ENCODE measurements around the gene JAG2.

The JAG2 gene

GRCh38 chr14:105212541-105213300, 44.1 kb upstream of the JAG2 start:
- no peak overlapping the region for H3K4me3 ChIP-seq (ENCODE audit: control insufficient read depth, low read depth, low read length)
- DNase-seq (ENCODE audit: low read depth) = no peak
- TF ChIP-seq, protein P1, sequence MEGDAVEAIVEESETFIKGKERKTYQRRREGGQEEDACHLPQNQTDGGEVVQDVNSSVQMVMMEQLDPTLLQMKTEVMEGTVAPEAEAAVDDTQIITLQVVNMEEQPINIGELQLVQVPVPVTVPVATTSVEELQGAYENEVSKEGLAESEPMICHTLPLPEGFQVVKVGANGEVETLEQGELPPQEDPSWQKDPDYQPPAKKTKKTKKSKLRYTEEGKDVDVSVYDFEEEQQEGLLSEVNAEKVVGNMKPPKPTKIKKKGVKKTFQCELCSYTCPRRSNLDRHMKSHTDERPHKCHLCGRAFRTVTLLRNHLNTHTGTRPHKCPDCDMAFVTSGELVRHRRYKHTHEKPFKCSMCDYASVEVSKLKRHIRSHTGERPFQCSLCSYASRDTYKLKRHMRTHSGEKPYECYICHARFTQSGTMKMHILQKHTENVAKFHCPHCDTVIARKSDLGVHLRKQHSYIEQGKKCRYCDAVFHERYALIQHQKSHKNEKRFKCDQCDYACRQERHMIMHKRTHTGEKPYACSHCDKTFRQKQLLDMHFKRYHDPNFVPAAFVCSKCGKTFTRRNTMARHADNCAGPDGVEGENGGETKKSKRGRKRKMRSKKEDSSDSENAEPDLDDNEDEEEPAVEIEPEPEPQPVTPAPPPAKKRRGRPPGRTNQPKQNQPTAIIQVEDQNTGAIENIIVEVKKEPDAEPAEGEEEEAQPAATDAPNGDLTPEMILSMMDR (IDR thresholded peaks at IDR 0.05; ENCODE audit: control insufficient read depth, insufficient read depth, low read depth, low read length, missing control alignments) = no peak

- no peak for DNase-seq (ENCODE audit: low read depth)
- TF ChIP-seq, protein P1 (IDR thresholded peaks at IDR 0.05; ENCODE audit: control insufficient read depth, insufficient read depth, low read depth, low read length, missing control alignments) = no peak
- no peak overlapping the region for H3K4me3 ChIP-seq (ENCODE audit: control insufficient read depth, low read depth, low read length)
These were observed 43.1 kb upstream of the JAG2 start for GRCh38 chr14:105211758-105212089.

DNA sequence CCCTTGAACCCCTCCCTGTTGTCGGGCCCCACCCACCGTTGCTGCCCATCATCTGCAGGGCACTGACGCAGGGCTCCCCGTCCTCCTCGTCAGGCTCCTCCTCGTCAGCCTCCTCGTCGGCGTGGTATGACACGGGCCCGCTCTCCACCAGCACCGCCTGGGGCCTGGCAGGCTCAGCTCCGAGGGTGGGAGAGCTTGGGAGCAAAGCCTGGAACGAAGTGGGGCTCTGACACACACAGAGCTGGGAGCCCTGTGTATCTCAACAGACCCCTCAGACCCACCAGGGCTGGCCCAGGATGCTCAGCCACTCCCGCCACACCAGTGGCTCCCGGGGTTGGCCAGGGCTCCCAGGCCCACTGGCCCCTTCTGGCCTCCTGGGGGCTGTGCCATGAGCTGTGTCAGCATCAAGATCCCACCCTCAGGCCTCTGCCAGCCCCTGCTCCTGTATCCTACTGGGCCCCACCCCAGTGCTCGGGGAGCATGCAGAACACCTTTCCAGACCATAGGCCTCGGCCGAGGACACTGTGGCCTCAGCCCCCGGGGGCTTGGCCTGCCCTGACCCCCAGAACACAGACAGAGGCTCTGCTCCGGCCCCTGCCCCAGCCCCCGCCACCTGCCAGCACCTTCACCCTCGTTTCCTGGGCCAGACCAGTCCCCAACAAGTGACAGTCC, 42.6 kb upstream of the JAG2 start:
- TF ChIP-seq, protein P1 (IDR thresholded peaks at IDR 0.05; ENCODE audit: control insufficient read depth, insufficient read depth, low read depth, low read length, missing control alignments) = no peak
- DNase-seq (ENCODE audit: low read depth) = no peak
- no peak overlapping the region for H3K4me3 ChIP-seq (ENCODE audit: control insufficient read depth, low read depth, low read length)

DNA sequence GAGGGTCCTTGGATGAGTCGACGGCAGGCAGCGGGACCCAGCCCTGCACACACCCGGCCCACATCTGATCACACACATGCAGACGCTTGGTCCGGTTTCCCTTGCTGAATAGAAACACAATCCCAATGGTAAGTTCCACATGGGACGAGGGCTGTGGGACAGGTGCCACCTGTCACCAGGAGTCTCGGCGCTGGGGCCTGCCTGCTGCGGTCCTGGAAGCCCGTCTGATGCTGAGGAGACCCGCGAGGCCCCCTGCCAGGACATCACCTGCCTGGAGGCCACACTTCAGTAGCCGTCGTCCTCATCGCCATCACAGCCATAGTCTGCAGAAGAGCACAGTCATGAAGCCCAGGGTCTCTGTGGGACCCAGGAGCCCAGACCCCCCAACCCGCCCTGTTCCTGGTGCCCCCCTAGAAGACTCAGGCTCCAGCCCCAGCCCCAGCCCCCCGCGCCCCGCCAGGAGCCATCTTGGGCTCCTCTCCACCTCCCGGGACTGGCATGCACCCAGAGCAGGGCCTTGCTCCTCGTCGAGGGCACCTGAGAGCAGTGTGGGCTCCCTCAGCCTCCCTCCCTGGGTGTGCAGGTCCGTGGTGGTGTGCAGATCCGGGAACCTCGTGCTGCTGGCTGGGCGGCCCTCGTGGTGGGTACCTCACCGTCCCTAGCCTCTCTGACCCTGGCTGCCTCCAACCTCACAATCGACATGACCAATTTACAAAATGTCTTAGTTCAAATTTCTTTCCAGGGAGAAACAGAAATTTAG, 41.9 kb upstream of the JAG2 start:
- DNase-seq (ENCODE audit: low read depth) = no peak
- TF ChIP-seq, protein P1 (IDR thresholded peaks at IDR 0.05; ENCODE audit: control insufficient read depth, insufficient read depth, low read depth, low read length, missing control alignments) = no peak
- no peak overlapping the region for H3K4me3 ChIP-seq (ENCODE audit: control insufficient read depth, low read depth, low read length)

DNA sequence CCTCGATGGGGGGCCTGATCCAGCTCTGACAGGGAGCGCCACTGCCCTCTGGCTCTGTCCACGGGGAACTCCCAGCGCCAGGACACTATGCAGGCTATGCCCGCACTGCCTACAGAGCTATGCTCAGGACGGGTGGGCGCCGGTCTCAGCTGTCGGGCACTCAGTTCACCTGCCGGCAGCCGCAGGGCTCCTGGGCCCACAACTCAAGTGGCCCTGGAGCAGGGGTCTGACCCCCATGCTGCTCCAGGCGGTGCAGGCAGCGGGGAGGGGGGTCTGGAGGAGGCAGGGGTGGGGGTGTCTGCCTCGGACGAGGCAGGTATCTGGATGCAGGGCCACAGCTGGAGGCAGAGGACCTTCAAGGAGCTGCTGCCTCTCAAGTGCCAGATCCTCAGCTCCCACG, 41.1 kb upstream of the JAG2 start:
- no peak overlapping the region for H3K4me3 ChIP-seq (ENCODE audit: control insufficient read depth, low read depth, low read length)
- TF ChIP-seq, protein P1 (IDR thresholded peaks at IDR 0.05; ENCODE audit: control insufficient read depth, insufficient read depth, low read depth, low read length, missing control alignments) = no peak
- no peak for DNase-seq (ENCODE audit: low read depth)

- TF ChIP-seq, protein P1 (IDR thresholded peaks at IDR 0.05; ENCODE audit: control insufficient read depth, insufficient read depth, low read depth, low read length, missing control alignments) = no peak
- DNase-seq (ENCODE audit: low read depth) = no peak
- no peak overlapping the region for H3K4me3 ChIP-seq (ENCODE audit: control insufficient read depth, low read depth, low read length)
These were observed 40.5 kb upstream of the JAG2 start for GRCh38 chr14:105209091-105209490.

All from AG09309 (cell line).